Vagina (tissue), 2 donors: ENCODE data around the gene STARD3. TPM values are rescaled to one million over a fixed set of nuclear protein-coding genes. Genes with fewer than 3 reads are reported as not detected.

Source experiments
- DNase-seq, 2 donors: peaks; one replicate each; pipeline ENCODE4 v3.0.0-alpha.2; 2017; ENCODE audit errors: extremely low spot score in 2 of 2
- H3K27ac ChIP-seq: fragments of 200-600 bp; sonication (generic); one replicate; pipeline ENCODE4 v1.5.1; 2019
- H3K27me3 ChIP-seq: fragments of 200-600 bp; sonication (generic); one replicate; pipeline ENCODE4 v1.5.1; 2019
- H3K36me3 ChIP-seq, 2 donors: fragments of 200-600 bp; sonication (generic); one replicate each; pipeline ENCODE4 v1.5.1; 2017 to 2019
- H3K4me1 ChIP-seq: fragments of 200-600 bp; sonication (generic); one replicate; pipeline ENCODE4 v1.5.1; 2019
- H3K4me3 ChIP-seq, 2 donors: fragments of 200-600 bp; sonication (generic); 1 replicate in 1 of 2; 2 replicates in 1 of 2; pipeline ENCODE4 v1.5.1; 2016 to 2019
- H3K9me3 ChIP-seq: fragments of 200-600 bp; sonication (generic); one replicate; pipeline ENCODE4 v1.5.1; 2019
- POLR2A ChIP-seq, 2 donors: fragments of 450-650 bp; IDR thresholded peaks; one replicate each; pipeline ENCODE4 v1.6.1; 2017; ENCODE audit warnings: antibody characterized with exemption in 2 of 2, mild to moderate bottlenecking in 2 of 2, moderate library complexity in 2 of 2
- POLR2AphosphoS5 ChIP-seq, 2 donors: sonication (generic); formaldehyde crosslinking; IDR thresholded peaks; one replicate each; pipeline ENCODE4 v1.9.0; 2017; ENCODE audit warnings: antibody characterized with exemption in 2 of 2, mild to moderate bottlenecking in 2 of 2, low read depth in 1 of 2; ENCODE audit not compliant: insufficient read depth in 1 of 2
- intact Hi-C: fragments of 100-400 bp; cut with DNase I; formaldehyde crosslinking; loops from one replicate; pipeline ENCODE4 v1.15.1; 2023
- total RNA-seq: library from RNA; depleted of rRNA; stranded (reverse); fragments of >200 nt; gene quantifications from one replicate; pipeline ENCODE4 v1.2.3, GENCODE V29; 2016
- TF ChIP-seq, protein P1 (sequence below), 3 experiments: fragments of 450-650 bp in 2 of 3; fragments of 200-600 bp in 1 of 3; sonication (generic) in 1 of 3; IDR thresholded peaks; one replicate each; pipeline ENCODE4 v1.5.1; 2017 to 2019; ENCODE audit warnings: antibody characterized with exemption in 3 of 3, mild to moderate bottlenecking in 2 of 3, moderate library complexity in 2 of 3

The STARD3 gene
- total RNA-seq, 1 donor from 2014 or later = 148 TPM

DNA sequence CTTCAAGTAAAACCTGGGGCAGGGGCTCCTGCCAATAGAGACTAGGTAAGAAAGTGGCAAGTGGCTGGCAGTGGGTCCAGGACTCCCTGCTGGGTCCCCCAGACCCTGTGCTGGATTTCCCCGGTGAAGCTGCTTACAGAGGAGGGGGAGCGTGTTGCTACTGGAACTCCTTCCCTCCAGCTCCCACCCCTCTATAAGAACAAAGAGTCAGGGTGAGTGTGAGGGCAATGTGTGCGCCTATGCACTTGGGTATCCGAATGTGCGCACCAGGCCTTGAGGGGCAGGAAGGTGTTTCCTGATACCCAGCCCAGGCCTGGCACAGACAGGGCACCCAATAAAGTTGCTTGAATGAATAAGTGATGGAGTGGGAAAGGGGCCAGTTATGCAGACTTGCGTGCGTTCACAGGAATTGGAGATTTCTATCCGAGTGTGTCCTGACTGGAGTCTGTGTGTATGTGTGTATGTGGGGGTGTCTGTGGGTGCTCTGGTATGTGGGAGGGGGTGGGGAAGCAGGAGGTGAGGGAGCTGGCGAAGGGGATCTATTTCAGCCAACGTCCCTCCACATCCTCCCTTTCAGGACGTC is 40.9 kb upstream of the STARD3 start:
- no peak overlapping the region for H3K4me3 ChIP-seq
- DNase-seq = no peak
- H3K9me3 ChIP-seq = no peaks in the 10 kb centered on the region
- TF ChIP-seq POLR2A (IDR thresholded peaks at IDR 0.05) (no peak), POLR2AphosphoS5 (IDR thresholded peaks at IDR 0.05; ENCODE audit: insufficient read depth in 1 of 2, low read depth in 1 of 2) (no peak)
- TF ChIP-seq, protein P1, sequence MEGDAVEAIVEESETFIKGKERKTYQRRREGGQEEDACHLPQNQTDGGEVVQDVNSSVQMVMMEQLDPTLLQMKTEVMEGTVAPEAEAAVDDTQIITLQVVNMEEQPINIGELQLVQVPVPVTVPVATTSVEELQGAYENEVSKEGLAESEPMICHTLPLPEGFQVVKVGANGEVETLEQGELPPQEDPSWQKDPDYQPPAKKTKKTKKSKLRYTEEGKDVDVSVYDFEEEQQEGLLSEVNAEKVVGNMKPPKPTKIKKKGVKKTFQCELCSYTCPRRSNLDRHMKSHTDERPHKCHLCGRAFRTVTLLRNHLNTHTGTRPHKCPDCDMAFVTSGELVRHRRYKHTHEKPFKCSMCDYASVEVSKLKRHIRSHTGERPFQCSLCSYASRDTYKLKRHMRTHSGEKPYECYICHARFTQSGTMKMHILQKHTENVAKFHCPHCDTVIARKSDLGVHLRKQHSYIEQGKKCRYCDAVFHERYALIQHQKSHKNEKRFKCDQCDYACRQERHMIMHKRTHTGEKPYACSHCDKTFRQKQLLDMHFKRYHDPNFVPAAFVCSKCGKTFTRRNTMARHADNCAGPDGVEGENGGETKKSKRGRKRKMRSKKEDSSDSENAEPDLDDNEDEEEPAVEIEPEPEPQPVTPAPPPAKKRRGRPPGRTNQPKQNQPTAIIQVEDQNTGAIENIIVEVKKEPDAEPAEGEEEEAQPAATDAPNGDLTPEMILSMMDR (IDR thresholded peaks at IDR 0.05) = no peak
- no peak overlapping the region for H3K27ac ChIP-seq
- H3K36me3 ChIP-seq = no peaks in the 10 kb centered on the region
- peaks cover 33% of the 10 kb centered on the region for H3K4me1 ChIP-seq
- intact Hi-C loops = no loop called here
- peaks cover 24% of the 10 kb centered on the region for H3K27me3 ChIP-seq

DNA sequence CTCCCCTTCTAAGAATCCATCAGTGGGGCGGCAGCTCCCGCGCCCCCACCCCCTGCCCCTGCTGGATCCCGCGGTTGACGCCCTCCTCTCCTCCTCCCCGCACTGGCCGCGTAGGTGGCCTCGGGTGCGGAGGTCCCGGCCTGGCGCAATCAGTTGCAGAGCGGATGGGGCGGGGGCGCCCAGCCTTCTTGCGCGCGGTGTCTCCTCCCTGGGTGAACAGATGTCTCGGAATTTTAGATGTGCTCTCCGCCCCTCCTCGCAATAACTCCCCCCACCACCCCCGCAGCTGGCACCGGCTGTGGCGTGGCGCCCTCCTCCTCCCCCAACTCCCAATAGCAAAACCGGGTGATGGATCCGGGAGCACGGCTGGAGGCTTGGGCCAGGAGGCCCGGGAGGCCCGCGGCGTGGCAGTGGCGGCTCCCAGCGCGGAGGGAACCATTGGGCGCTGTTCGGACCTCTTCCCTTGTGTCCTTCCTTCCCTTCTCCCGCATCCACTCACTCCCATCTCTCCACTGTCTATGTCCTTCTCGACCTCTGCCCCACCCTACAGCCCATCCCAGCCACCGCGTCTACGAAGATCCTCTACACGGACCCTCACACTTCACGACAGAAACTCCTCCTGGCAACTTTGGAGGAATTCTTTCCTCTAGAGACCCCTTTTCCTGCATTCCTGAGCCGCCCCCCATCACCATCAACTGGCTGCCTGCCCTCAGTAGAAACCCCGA is 40.2 kb upstream of the STARD3 start:
- H3K36me3 ChIP-seq = no peaks in the 10 kb centered on the region
- no peaks in the 10 kb centered on the region for H3K9me3 ChIP-seq
- DNase-seq = no peak
- intact Hi-C loops = no loop called here
- TF ChIP-seq, protein P1 (IDR thresholded peaks at IDR 0.05) = no peak
- TF ChIP-seq POLR2A (IDR thresholded peaks at IDR 0.05) (no peak), POLR2AphosphoS5 (IDR thresholded peaks at IDR 0.05; ENCODE audit: insufficient read depth in 1 of 2, low read depth in 1 of 2) (no peak)
- H3K27ac ChIP-seq = no peak overlapping the region
- H3K4me3 ChIP-seq = no peak overlapping the region
- peaks cover 24% of the 10 kb centered on the region for H3K27me3 ChIP-seq
- H3K4me1 ChIP-seq = peaks cover 33% of the 10 kb centered on the region

DNA sequence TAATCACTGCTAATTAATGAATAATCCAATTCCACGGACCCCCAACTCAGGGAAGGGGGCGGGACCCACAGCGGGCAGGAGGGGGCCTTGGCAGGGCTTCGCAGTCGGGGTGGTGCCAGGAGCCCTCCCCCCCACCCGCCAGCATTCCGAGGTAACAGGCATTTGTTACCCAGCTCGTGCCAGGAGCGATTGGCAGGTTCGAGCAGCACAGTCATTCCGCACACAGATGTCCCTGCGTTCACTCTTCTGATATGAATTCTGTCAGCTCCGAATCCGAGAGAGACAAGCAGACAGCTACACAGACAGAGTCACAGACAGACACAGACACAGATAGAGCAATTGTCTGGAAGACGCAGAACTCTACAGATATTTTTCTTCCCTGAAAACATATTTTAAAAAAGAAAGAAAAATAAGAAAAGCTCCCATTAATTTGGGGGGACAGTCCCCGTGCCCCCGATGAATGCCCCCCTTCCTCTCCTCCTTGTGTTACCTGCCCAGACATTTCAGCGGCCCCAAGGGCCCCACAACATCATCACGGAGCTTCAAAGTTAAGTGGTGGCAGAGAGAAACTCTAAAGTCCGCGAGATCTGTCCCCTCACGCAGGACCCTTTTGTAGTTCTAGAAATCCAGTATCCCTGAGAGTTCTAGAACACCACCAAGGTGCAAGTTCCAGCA is 39.4 kb upstream of the STARD3 start:
- no peak for TF ChIP-seq POLR2A (IDR thresholded peaks at IDR 0.05)
- no peak for TF ChIP-seq POLR2AphosphoS5 (IDR thresholded peaks at IDR 0.05; ENCODE audit: insufficient read depth in 1 of 2, low read depth in 1 of 2)
- TF ChIP-seq, protein P1 (IDR thresholded peaks at IDR 0.05) = no peak
- Histone ChIP-seq H3K9me3 (no peaks in the 10 kb centered on the region), H3K36me3 (no peaks in the 10 kb centered on the region), H3K4me3 (no peak overlapping the region), H3K27ac (no peak overlapping the region), H3K27me3 (peaks cover 24% of the 10 kb centered on the region), H3K4me1 (peaks cover 33% of the 10 kb centered on the region)
- DNase-seq = no peak
- intact Hi-C loops = no loop called here

GRCh38 chr17:39598047-39598481 is 38.9 kb upstream of the STARD3 start:
- peaks cover 33% of the 10 kb centered on the region for H3K4me1 ChIP-seq
- H3K9me3 ChIP-seq = no peaks in the 10 kb centered on the region
- no peak overlapping the region for H3K4me3 ChIP-seq
- H3K27me3 ChIP-seq = peaks cover 24% of the 10 kb centered on the region
- TF ChIP-seq, protein P1 (IDR thresholded peaks at IDR 0.05) = no peak
- TF ChIP-seq POLR2A (IDR thresholded peaks at IDR 0.05) = no peak
- no peak for TF ChIP-seq POLR2AphosphoS5 (IDR thresholded peaks at IDR 0.05; ENCODE audit: insufficient read depth in 1 of 2, low read depth in 1 of 2)
- no peak overlapping the region for H3K27ac ChIP-seq
- no peak for DNase-seq
- intact Hi-C loops = no loop called here
- H3K36me3 ChIP-seq = no peaks in the 10 kb centered on the region
